Measurements from ENCODE around the gene PRKACA.

Gene PRKACA

GRCh38 chr19:14135985-14136508 is 18.5 kb upstream of the PRKACA start (continued):
- no peak for TF ChIP-seq ZNF513 (tag by site-specific recombination; IDR thresholded peaks at IDR 0.05)
- TF ChIP-seq, protein P1, sequence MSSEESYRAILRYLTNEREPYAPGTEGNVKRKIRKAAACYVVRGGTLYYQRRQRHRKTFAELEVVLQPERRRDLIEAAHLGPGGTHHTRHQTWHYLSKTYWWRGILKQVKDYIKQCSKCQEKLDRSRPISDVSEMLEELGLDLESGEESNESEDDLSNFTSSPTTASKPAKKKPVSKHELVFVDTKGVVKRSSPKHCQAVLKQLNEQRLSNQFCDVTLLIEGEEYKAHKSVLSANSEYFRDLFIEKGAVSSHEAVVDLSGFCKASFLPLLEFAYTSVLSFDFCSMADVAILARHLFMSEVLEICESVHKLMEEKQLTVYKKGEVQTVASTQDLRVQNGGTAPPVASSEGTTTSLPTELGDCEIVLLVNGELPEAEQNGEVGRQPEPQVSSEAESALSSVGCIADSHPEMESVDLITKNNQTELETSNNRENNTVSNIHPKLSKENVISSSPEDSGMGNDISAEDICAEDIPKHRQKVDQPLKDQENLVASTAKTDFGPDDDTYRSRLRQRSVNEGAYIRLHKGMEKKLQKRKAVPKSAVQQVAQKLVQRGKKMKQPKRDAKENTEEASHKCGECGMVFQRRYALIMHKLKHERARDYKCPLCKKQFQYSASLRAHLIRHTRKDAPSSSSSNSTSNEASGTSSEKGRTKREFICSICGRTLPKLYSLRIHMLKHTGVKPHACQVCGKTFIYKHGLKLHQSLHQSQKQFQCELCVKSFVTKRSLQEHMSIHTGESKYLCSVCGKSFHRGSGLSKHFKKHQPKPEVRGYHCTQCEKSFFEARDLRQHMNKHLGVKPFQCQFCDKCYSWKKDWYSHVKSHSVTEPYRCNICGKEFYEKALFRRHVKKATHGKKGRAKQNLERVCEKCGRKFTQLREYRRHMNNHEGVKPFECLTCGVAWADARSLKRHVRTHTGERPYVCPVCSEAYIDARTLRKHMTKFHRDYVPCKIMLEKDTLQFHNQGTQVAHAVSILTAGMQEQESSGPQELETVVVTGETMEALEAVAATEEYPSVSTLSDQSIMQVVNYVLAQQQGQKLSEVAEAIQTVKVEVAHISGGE (tag by site-specific recombination; conservative IDR thresholded peaks at IDR 0.05; ENCODE audit: low read depth), result peak; percentile 90
- no peak for TF ChIP-seq ZNF202 (tag by site-specific recombination; IDR thresholded peaks at IDR 0.05; ENCODE audit: borderline replicate concordance)
- 0 out of 2 replicates have a peak, but pooled peaks have one; percentile 33 for TF ChIP-seq OVOL3 (tag by site-specific recombination; IDR thresholded peaks at IDR 0.05)
- no peak for TF ChIP-seq ZNF623 (tag by site-specific recombination; IDR thresholded peaks at IDR 0.05)
- no peak for TF ChIP-seq ZBTB21 (tag by site-specific recombination; IDR thresholded peaks at IDR 0.05)
- TF ChIP-seq, protein P2, sequence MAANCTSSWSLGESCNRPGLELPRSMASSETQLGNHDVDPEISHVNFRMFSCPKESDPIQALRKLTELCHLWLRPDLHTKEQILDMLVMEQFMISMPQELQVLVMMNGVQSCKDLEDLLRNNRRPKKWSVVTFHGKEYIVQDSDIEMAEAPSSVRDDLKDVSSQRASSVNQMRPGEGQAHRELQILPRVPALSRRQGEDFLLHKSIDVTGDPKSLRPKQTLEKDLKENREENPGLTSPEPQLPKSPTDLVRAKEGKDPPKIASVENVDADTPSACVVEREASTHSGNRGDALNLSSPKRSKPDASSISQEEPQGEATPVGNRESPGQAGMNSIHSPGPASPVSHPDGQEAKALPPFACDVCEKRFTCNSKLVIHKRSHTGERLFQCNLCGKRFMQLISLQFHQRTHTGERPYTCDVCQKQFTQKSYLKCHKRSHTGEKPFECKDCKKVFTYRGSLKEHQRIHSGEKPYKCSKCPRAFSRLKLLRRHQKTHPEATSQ (tag by site-specific recombination; IDR thresholded peaks at IDR 0.05), result peak; percentile 69; the same call in 1 of the 2 replicates
- TF ChIP-seq, protein P3, sequence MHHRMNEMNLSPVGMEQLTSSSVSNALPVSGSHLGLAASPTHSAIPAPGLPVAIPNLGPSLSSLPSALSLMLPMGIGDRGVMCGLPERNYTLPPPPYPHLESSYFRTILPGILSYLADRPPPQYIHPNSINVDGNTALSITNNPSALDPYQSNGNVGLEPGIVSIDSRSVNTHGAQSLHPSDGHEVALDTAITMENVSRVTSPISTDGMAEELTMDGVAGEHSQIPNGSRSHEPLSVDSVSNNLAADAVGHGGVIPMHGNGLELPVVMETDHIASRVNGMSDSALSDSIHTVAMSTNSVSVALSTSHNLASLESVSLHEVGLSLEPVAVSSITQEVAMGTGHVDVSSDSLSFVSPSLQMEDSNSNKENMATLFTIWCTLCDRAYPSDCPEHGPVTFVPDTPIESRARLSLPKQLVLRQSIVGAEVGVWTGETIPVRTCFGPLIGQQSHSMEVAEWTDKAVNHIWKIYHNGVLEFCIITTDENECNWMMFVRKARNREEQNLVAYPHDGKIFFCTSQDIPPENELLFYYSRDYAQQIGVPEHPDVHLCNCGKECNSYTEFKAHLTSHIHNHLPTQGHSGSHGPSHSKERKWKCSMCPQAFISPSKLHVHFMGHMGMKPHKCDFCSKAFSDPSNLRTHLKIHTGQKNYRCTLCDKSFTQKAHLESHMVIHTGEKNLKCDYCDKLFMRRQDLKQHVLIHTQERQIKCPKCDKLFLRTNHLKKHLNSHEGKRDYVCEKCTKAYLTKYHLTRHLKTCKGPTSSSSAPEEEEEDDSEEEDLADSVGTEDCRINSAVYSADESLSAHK (tag by site-specific recombination; IDR thresholded peaks at IDR 0.05), result peak; percentile 35; the same call in 1 of the 2 replicates
- TF ChIP-seq, protein P4, sequence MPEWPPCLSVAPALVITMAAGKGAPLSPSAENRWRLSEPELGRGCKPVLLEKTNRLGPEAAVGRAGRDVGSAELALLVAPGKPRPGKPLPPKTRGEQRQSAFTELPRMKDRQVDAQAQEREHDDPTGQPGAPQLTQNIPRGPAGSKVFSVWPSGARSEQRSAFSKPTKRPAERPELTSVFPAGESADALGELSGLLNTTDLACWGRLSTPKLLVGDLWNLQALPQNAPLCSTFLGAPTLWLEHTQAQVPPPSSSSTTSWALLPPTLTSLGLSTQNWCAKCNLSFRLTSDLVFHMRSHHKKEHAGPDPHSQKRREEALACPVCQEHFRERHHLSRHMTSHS (tag by site-specific recombination; IDR thresholded peaks at IDR 0.05), result no peak
- TF ChIP-seq ZNF248 (tag by site-specific recombination; IDR thresholded peaks at IDR 0.05), result no peak
- TF ChIP-seq ZNF560 (tag by site-specific recombination; IDR thresholded peaks at IDR 0.05; ENCODE audit: borderline replicate concordance), result no peak
- TF ChIP-seq ZNF2 (tag by site-specific recombination; IDR thresholded peaks at IDR 0.05), result peak; percentile 70; the same call in 1 of the 2 replicates
- TF ChIP-seq, protein P5, sequence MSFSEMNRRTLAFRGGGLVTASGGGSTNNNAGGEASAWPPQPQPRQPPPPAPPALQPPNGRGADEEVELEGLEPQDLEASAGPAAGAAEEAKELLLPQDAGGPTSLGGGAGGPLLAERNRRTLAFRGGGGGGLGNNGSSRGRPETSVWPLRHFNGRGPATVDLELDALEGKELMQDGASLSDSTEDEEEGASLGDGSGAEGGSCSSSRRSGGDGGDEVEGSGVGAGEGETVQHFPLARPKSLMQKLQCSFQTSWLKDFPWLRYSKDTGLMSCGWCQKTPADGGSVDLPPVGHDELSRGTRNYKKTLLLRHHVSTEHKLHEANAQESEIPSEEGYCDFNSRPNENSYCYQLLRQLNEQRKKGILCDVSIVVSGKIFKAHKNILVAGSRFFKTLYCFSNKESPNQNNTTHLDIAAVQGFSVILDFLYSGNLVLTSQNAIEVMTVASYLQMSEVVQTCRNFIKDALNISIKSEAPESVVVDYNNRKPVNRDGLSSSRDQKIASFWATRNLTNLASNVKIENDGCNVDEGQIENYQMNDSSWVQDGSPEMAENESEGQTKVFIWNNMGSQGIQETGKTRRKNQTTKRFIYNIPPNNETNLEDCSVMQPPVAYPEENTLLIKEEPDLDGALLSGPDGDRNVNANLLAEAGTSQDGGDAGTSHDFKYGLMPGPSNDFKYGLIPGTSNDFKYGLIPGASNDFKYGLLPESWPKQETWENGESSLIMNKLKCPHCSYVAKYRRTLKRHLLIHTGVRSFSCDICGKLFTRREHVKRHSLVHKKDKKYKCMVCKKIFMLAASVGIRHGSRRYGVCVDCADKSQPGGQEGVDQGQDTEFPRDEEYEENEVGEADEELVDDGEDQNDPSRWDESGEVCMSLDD (tag by site-specific recombination; IDR thresholded peaks at IDR 0.05), result peak; percentile 45; the same call in 1 of the 2 replicates
- TF ChIP-seq MEIS1 (CRISPR knock-in tag; IDR thresholded peaks at IDR 0.05; ENCODE audit: borderline replicate concordance), result no peak
- no peak for TF ChIP-seq ZNF354C (tag by site-specific recombination; IDR thresholded peaks at IDR 0.05; ENCODE audit: borderline replicate concordance, low read depth)
- peak; percentile 49; the same call in 1 of the 2 replicates for TF ChIP-seq ZNF146 (tag by site-specific recombination; IDR thresholded peaks at IDR 0.05)
- TF ChIP-seq ZNF549 (tag by site-specific recombination; IDR thresholded peaks at IDR 0.05), result no peak
- peak; percentile 60; the same call in 1 of the 2 replicates for TF ChIP-seq ZXDB (tag by site-specific recombination; IDR thresholded peaks at IDR 0.05)
- no peak for TF ChIP-seq PRDM6 (tag by site-specific recombination; IDR thresholded peaks at IDR 0.05)
- TF ChIP-seq SCRT2 (tag by site-specific recombination; IDR thresholded peaks at IDR 0.05), result no peak
- TF ChIP-seq ZNF501 (tag by site-specific recombination; IDR thresholded peaks at IDR 0.05), result peak; percentile 65; the same call in 1 of the 2 replicates
- TF ChIP-seq ZNF433 (tag by site-specific recombination; IDR thresholded peaks at IDR 0.05; ENCODE audit: low read depth), result no peak
- no peak for TF ChIP-seq GFI1B (tag by site-specific recombination; IDR thresholded peaks at IDR 0.05)
- no peak for TF ChIP-seq EGR2 (tag by site-specific recombination; IDR thresholded peaks at IDR 0.05; ENCODE audit: low read depth)

All from HEK293 (cell line).